Panc1 (cell line): Measurements from ENCODE around the gene CIB4. TPM values are rescaled to one million over a fixed set of nuclear protein-coding genes. Genes with fewer than 3 reads are reported as not detected.

ENCODE experiments used
- ATAC-seq: fragments of 200-7000 bp; cut with Tn5 transposase; 2 replicates; pipeline ENCODE4 v1.9.1; 2020; ENCODE audit warnings: mild to moderate bottlenecking, moderate library complexity
- BruUV-seq: library from RNA; stranded (reverse); fragments of 400-500 nt; replicated peaks from 2 replicates; lab custom pipeline; 2021; lab: Mats Ljungman, UMichigan
- CTCF ChIA-PET: fragments of 300-600 bp; sonication (Branson Sonifier 250); formaldehyde crosslinking; loops from one replicate; lab custom pipeline; 2022; ENCODE audit warnings: antibody characterized with exemption; lab: Charles Lee
- POLR2A ChIA-PET: fragments of 300-600 bp; sonication (Branson Sonifier 250); formaldehyde crosslinking; loops from one replicate; lab custom pipeline; 2022; ENCODE audit warnings: antibody characterized with exemption; lab: Charles Lee
- DNase-seq: peaks from one replicate; pipeline ENCODE4 v3.0.0-alpha.2; 2010; ENCODE audit warnings: low read depth, low spot score
- H3K27ac ChIP-seq: 2 replicates; pipeline ENCODE4 v1.5.1; 2011; ENCODE audit warnings: mild to moderate bottlenecking, low read length, inconsistent platforms
- H3K27me3 ChIP-seq: fragments of 200-500 bp; sonication (Bioruptor generic); 2 replicates; pipeline ENCODE4 v1.6.0; 2014; ENCODE audit warnings: low read length, inconsistent platforms; ENCODE audit not compliant: control insufficient read depth, insufficient read depth
- H3K36me3 ChIP-seq: fragments of 200-500 bp; sonication (Bioruptor generic); 2 replicates; pipeline ENCODE4 v1.5.1; 2014; ENCODE audit warnings: inconsistent platforms, mild to moderate bottlenecking, low read length, moderate library complexity; ENCODE audit not compliant: control insufficient read depth, insufficient read depth
- H3K4me1 ChIP-seq: 2 replicates; pipeline ENCODE4 v1.5.1; 2011; ENCODE audit warnings: inconsistent platforms, mild to moderate bottlenecking, low read length, moderate library complexity; ENCODE audit not compliant: control insufficient read depth, insufficient read depth
- H3K4me3 ChIP-seq, 2 experiments: 2 replicates each; pipeline ENCODE4 v1.5.1; 2011 to 2012; ENCODE audit warnings: low read depth in 2 of 2, low read length in 2 of 2, mild to moderate bottlenecking in 2 of 2, inconsistent platforms in 1 of 2, moderate library complexity in 1 of 2
- H3K9me3 ChIP-seq: fragments of 200-500 bp; sonication (Bioruptor generic); 2 replicates; pipeline ENCODE4 v1.5.1; 2014; ENCODE audit warnings: low read depth, mild to moderate bottlenecking, inconsistent platforms, low read length, moderate library complexity; ENCODE audit not compliant: control insufficient read depth, insufficient read depth
- POLR2AphosphoS5 ChIP-seq: IDR thresholded peaks from 2 replicates; pipeline ENCODE4 v1.6.1; 2012; ENCODE audit warnings: mild to moderate bottlenecking, low read depth, low read length, moderate library complexity
- SIN3A ChIP-seq: IDR thresholded peaks from 2 replicates; pipeline ENCODE4 v1.6.1; 2012; ENCODE audit warnings: low read depth, mild to moderate bottlenecking, low read length, moderate library complexity, borderline replicate concordance; ENCODE audit not compliant: insufficient read depth
- TCF7L2 ChIP-seq: IDR thresholded peaks from 2 replicates; pipeline ENCODE4 v1.6.1; 2011; ENCODE audit warnings: mild to moderate bottlenecking, low read depth, low read length, inconsistent platforms
- in situ Hi-C: cut with HindIII; loops from 2 replicates; pipeline ENCODE4 v1.10.0; 2016; ENCODE audit warnings: low sequenced_read_pairs, low pct_unique_long_range_greater_than_20kb
- intact Hi-C: fragments of 100-400 bp; cut with micrococcal nuclease; formaldehyde crosslinking; loops from one replicate; pipeline ENCODE4 v1.10.0; 2022; ENCODE audit not compliant: unreplicated experiment
- total RNA-seq: library from RNA; stranded (reverse); gene quantifications from one replicate; pipeline ENCODE4 v1.2.1, GENCODE V29; 2021; ENCODE audit not compliant: unreplicated experiment
- TF ChIP-seq, protein P1 (sequence below): fragments of 450-650 bp; IDR thresholded peaks from 2 replicates; pipeline ENCODE4 v1.5.1; 2017; ENCODE audit warnings: mild to moderate bottlenecking
- TF ChIP-seq, protein P2 (sequence below), 2 experiments: IDR thresholded peaks; 2 replicates each; pipeline ENCODE4 v1.6.1; 2011 to 2012; ENCODE audit warnings: low read depth in 2 of 2, control low read depth in 1 of 2, low read length in 1 of 2, mild to moderate bottlenecking in 1 of 2, moderate library complexity in 1 of 2; ENCODE audit not compliant: insufficient read depth in 1 of 2

The CIB4 gene
- total RNA-seq, 1 experiment from 2014 or later, result 0.33 TPM

GRCh38 chr2:26602575-26602974, 38.6 kb downstream of the CIB4 start:
- Histone ChIP-seq H3K4me1 (peaks cover 5% of the 10 kb centered on the region; the same call in 1 of the 2 replicates), H3K36me3 (no peaks in the 10 kb centered on the region), H3K4me3 (no peak overlapping the region), H3K9me3 (no peaks in the 10 kb centered on the region), H3K27me3 (peaks cover 7% of the 10 kb centered on the region; the same call in 1 of the 2 replicates), H3K27ac (no peak overlapping the region)
- BruUV-seq, result no TSS peak
- ChIA-PET CTCF (no interaction called here), POLR2A (interaction anchor here (0.6 kb wide), 1 partner anchor 133 kb away, joined by 3 read pairs; no protein-coding TSS in a partner anchor)
- ATAC-seq, result no peak
- in situ Hi-C loops (no loop called here), intact Hi-C loops (no loop called here)
- no peak for DNase-seq
- no peak for TF ChIP-seq TCF7L2
- TF ChIP-seq, protein P1, sequence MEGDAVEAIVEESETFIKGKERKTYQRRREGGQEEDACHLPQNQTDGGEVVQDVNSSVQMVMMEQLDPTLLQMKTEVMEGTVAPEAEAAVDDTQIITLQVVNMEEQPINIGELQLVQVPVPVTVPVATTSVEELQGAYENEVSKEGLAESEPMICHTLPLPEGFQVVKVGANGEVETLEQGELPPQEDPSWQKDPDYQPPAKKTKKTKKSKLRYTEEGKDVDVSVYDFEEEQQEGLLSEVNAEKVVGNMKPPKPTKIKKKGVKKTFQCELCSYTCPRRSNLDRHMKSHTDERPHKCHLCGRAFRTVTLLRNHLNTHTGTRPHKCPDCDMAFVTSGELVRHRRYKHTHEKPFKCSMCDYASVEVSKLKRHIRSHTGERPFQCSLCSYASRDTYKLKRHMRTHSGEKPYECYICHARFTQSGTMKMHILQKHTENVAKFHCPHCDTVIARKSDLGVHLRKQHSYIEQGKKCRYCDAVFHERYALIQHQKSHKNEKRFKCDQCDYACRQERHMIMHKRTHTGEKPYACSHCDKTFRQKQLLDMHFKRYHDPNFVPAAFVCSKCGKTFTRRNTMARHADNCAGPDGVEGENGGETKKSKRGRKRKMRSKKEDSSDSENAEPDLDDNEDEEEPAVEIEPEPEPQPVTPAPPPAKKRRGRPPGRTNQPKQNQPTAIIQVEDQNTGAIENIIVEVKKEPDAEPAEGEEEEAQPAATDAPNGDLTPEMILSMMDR, result no peak
- no peak for TF ChIP-seq SIN3A
- TF ChIP-seq, protein P2, sequence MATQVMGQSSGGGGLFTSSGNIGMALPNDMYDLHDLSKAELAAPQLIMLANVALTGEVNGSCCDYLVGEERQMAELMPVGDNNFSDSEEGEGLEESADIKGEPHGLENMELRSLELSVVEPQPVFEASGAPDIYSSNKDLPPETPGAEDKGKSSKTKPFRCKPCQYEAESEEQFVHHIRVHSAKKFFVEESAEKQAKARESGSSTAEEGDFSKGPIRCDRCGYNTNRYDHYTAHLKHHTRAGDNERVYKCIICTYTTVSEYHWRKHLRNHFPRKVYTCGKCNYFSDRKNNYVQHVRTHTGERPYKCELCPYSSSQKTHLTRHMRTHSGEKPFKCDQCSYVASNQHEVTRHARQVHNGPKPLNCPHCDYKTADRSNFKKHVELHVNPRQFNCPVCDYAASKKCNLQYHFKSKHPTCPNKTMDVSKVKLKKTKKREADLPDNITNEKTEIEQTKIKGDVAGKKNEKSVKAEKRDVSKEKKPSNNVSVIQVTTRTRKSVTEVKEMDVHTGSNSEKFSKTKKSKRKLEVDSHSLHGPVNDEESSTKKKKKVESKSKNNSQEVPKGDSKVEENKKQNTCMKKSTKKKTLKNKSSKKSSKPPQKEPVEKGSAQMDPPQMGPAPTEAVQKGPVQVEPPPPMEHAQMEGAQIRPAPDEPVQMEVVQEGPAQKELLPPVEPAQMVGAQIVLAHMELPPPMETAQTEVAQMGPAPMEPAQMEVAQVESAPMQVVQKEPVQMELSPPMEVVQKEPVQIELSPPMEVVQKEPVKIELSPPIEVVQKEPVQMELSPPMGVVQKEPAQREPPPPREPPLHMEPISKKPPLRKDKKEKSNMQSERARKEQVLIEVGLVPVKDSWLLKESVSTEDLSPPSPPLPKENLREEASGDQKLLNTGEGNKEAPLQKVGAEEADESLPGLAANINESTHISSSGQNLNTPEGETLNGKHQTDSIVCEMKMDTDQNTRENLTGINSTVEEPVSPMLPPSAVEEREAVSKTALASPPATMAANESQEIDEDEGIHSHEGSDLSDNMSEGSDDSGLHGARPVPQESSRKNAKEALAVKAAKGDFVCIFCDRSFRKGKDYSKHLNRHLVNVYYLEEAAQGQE (IDR thresholded peaks at IDR 0.05; ENCODE audit: insufficient read depth in 1 of 2, low read depth in 2 of 2, low read length in 1 of 2), result no peak
- TF ChIP-seq POLR2AphosphoS5, result no peak

DNA sequence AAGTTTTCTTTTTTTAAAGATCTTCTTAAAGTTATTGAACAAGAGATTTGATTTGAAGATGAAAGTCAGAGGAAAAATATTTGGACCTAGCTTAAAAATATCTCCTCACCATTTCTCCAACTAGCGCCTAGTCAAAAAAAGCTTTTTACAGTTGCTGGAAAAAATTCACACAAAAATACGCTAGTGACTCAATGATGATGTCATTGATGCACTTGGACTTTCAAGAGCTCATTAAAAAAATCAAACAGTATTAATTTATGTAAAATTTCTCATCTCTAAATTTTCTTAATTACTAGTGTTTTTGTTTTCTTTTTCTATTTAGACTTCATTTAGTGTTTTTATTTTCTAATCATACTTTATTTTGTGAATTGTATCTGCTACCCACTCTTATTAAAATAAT, 41.8 kb downstream of the CIB4 start:
- CTCF ChIA-PET, result no interaction called here
- Histone ChIP-seq H3K4me1 (no peaks in the 10 kb centered on the region), H3K36me3 (no peaks in the 10 kb centered on the region), H3K27ac (no peak overlapping the region), H3K27me3 (peaks cover 13% of the 10 kb centered on the region), H3K4me3 (no peak overlapping the region), H3K9me3 (no peaks in the 10 kb centered on the region)
- POLR2A ChIA-PET, result no interaction called here
- TF ChIP-seq TCF7L2, result no peak
- TF ChIP-seq, protein P1, result no peak
- DNase-seq (no peak), ATAC-seq (no peak)
- intact Hi-C loops, result no loop called here
- BruUV-seq, result no TSS peak
- in situ Hi-C loops, result no loop called here

DNA sequence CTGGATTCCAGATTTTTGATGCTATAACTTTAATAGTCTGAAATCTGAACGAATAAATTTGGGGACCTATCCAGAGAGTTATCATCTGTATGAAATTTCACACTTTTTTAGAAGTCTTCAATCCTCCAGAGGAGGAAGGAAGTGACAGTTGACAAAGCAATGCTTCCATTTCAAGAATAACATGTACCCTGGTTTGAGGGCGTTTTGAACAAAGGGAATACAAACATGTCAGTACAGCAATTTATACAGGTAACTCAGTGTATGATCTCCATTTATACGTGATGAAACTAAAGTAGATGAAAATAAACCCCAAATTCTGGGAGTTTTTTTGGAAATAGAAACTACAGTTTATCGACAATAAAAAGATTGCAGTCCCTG, 42.2 kb downstream of the CIB4 start:
- no peaks in the 10 kb centered on the region for H3K36me3 ChIP-seq
- H3K27me3 ChIP-seq, result peaks cover 15% of the 10 kb centered on the region
- no peaks in the 10 kb centered on the region for H3K4me1 ChIP-seq
- no peak for TF ChIP-seq TCF7L2
- TF ChIP-seq, protein P2 (IDR thresholded peaks at IDR 0.05; ENCODE audit: insufficient read depth in 1 of 2, low read depth in 2 of 2, low read length in 1 of 2), result no peak
- TF ChIP-seq, protein P1, result no peak
- no peak for TF ChIP-seq SIN3A
- no peak for TF ChIP-seq POLR2AphosphoS5
- intact Hi-C loops (no loop called here), in situ Hi-C loops (no loop called here)
- H3K4me3 ChIP-seq, result no peak overlapping the region
- BruUV-seq, result no TSS peak
- DNase-seq, result no peak
- H3K27ac ChIP-seq, result no peak overlapping the region
- POLR2A ChIA-PET, result no interaction called here
- CTCF ChIA-PET, result no interaction called here
- H3K9me3 ChIP-seq, result no peaks in the 10 kb centered on the region
- ATAC-seq, result no peak
